OCI-LY3 (cell line): ENCODE measurements around the gene PRDX6.

Source experiments
- EZH2phosphoT487 ChIP-seq: fragments of 200-600 bp; shearing (Covaris generic); IDR thresholded peaks from 2 replicates; pipeline ENCODE4 v1.6.1; 2018; ENCODE audit warnings: antibody characterized with exemption, mixed run types, low read depth
- TF ChIP-seq, protein P1 (sequence below): fragments of 200-600, 300-600 bp; sonication (generic); IDR thresholded peaks from 2 replicates; pipeline ENCODE4 v1.5.1; 2014; ENCODE audit warnings: antibody characterized with exemption, low read length, low read depth

DNA sequence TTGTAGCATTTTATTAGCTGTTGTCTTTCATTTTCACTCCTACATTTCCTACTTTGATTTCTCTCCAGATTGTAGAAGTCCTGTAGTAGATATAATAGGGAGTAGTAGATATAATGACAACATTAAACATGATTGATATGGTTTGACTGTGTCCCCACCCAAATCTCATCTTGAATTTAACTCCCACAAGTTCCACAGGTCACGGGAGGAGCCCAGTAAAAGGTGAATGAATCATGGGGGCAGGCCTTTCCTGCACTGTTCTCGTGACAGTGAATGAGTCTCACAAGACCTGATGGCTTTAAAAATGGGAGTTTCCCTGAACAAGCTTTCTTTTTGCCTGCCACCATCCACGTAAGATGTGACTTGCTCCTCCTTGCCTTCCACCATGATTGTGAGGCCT, 7.5 kb upstream of the PRDX6 start:
- no peak for TF ChIP-seq EZH2phosphoT487
- TF ChIP-seq, protein P1, sequence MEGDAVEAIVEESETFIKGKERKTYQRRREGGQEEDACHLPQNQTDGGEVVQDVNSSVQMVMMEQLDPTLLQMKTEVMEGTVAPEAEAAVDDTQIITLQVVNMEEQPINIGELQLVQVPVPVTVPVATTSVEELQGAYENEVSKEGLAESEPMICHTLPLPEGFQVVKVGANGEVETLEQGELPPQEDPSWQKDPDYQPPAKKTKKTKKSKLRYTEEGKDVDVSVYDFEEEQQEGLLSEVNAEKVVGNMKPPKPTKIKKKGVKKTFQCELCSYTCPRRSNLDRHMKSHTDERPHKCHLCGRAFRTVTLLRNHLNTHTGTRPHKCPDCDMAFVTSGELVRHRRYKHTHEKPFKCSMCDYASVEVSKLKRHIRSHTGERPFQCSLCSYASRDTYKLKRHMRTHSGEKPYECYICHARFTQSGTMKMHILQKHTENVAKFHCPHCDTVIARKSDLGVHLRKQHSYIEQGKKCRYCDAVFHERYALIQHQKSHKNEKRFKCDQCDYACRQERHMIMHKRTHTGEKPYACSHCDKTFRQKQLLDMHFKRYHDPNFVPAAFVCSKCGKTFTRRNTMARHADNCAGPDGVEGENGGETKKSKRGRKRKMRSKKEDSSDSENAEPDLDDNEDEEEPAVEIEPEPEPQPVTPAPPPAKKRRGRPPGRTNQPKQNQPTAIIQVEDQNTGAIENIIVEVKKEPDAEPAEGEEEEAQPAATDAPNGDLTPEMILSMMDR, result no peak
